Natural killer cell (primary cell): ENCODE data around the gene SLC8A1. TPM values are rescaled to one million over a fixed set of nuclear protein-coding genes. Genes with fewer than 3 reads are reported as not detected.

Source experiments
- ATAC-seq, 3 donors: fragments of 150-1000 bp in 2 of 3; fragments of 200-7000 bp in 1 of 3; cut with Tn5 transposase; 1 replicate in 1 of 3; 2 replicates in 2 of 3; pipeline ENCODE4 v1.10.0; 2021; ENCODE audit warnings: mild to moderate bottlenecking in 2 of 3, moderate library complexity in 2 of 3
- DNase-seq, 2 donors: peaks; one replicate each; pipeline versions ENCODE4 v3.0.0 to v3.0.0-alpha.2; 2013 to 2021; ENCODE audit warnings: mixed read lengths in 1 of 2
- H3K27ac ChIP-seq: one replicate; pipeline ENCODE4 v1.5.1; 2013; ENCODE audit warnings: mild to moderate bottlenecking, low read length
- H3K27me3 ChIP-seq: one replicate; pipeline ENCODE4 v1.6.1; 2013; ENCODE audit warnings: low read length; ENCODE audit not compliant: control insufficient read depth, insufficient read depth
- H3K36me3 ChIP-seq: one replicate; pipeline ENCODE4 v1.6.1; 2013; ENCODE audit warnings: low read length; ENCODE audit not compliant: control insufficient read depth, insufficient read depth
- H3K4me1 ChIP-seq: one replicate; pipeline ENCODE4 v1.6.1; 2013; ENCODE audit warnings: low read length; ENCODE audit not compliant: control insufficient read depth, insufficient read depth
- H3K4me3 ChIP-seq: one replicate; pipeline ENCODE4 v1.5.1; 2013; ENCODE audit warnings: low read length
- H3K9me3 ChIP-seq: one replicate; pipeline ENCODE4 v1.6.1; 2013; ENCODE audit warnings: low read length; ENCODE audit not compliant: control insufficient read depth, insufficient read depth
- H3K27ac Mint-ChIP-seq, 2 donors: one replicate each; pipeline ENCODE4 v1.8.0; 2022; ENCODE audit warnings: mild to moderate bottlenecking in 2 of 2, mixed read lengths in 2 of 2, moderate library complexity in 1 of 2
- H3K27me3 Mint-ChIP-seq, 2 donors: one replicate each; pipeline ENCODE4 v1.8.0; 2022; ENCODE audit warnings: low read depth in 2 of 2, mixed read lengths in 2 of 2
- H3K36me3 Mint-ChIP-seq: one replicate; pipeline ENCODE4 v1.8.0; 2022; ENCODE audit warnings: mixed read lengths
- H3K4me1 Mint-ChIP-seq, 2 donors: one replicate each; pipeline ENCODE4 v1.8.0; 2022; ENCODE audit warnings: mixed read lengths in 2 of 2
- H3K4me3 Mint-ChIP-seq: one replicate; pipeline ENCODE4 v1.8.0; 2022; ENCODE audit warnings: mild to moderate bottlenecking, moderate library complexity, mixed read lengths
- H3K9me3 Mint-ChIP-seq, 2 donors: one replicate each; pipeline ENCODE4 v1.8.0; 2022; ENCODE audit warnings: mixed read lengths in 2 of 2
- CTCF ChIP-seq: fragments of 200-600 bp; IDR thresholded peaks from one replicate; pipeline ENCODE4 v1.8.0; 2022; ENCODE audit warnings: antibody characterized with exemption
- WGBS: methylation state at CpG from one replicate; pipeline ENCODE4 v1.1.7; 2013; ENCODE audit warnings: missing lambda C conversion rate; ENCODE audit not compliant: insufficient coverage; 5-methylcytosine and 5-hydroxymethylcytosine counted together
- intact Hi-C: fragments of 100-400 bp; cut with micrococcal nuclease; formaldehyde crosslinking; loops from one replicate; pipeline ENCODE4 v1.14.2; 2022
- total RNA-seq, 4 donors: library from RNA; stranded (reverse); fragments of 120-200 nt in 1 of 4; gene quantifications; one replicate each; pipeline versions ENCODE4 v1.2.3 to v1.2.4, GENCODE V29; 2013 to 2022

The SLC8A1 gene
- total RNA-seq, 3 donors from 2014 or later (not counting 1 experiment from before 2014, with no cell fraction given) = 1.4 to 4.7 (median 3.6) TPM

- no peak overlapping the region for H3K27ac ChIP-seq
- no peaks in the 10 kb centered on the region for H3K36me3 ChIP-seq
- H3K27me3 ChIP-seq = no peaks in the 10 kb centered on the region
- peak overlapping the region; percentile 20 for H3K4me3 ChIP-seq
- Mint-ChIP-seq H3K27ac (peak overlapping the region in 1 of 2 donors; percentile 76), H3K36me3 (no peaks in the 10 kb centered on the region), H3K27me3 (no peaks in the 10 kb centered on the region), H3K4me3 (peak overlapping the region; percentile 76), H3K4me1 (peaks cover 14 to 16% of the 10 kb centered on the region in 2 donors), H3K9me3 (peaks cover 2% of the 10 kb centered on the region in 2 donors)
- no peaks in the 10 kb centered on the region for H3K4me1 ChIP-seq
- intact Hi-C loops = no loop called here
- ATAC-seq (peak in 1 of 3 donors; percentile 66), DNase-seq (peak in 1 of 2 donors; percentile 5)
- no peaks in the 10 kb centered on the region for H3K9me3 ChIP-seq
- TF ChIP-seq CTCF = no peak
- 71% methylated on average over 8 of the region's 11 CpGs for whole genome bisulfite sequencing
Observed at GRCh38 chr2:40488927-40489677, 37.2 kb upstream of the SLC8A1 start.

- WGBS = 55% methylated on average over 3 of the region's 4 CpGs
- Mint-ChIP-seq H3K9me3 (peaks cover 0 to 5% of the 10 kb centered on the region in 2 donors), H3K27me3 (no peaks in the 10 kb centered on the region), H3K36me3 (no peaks in the 10 kb centered on the region), H3K4me3 (no peak overlapping the region), H3K4me1 (peaks cover 14 to 16% of the 10 kb centered on the region in 2 donors), H3K27ac (no peak overlapping the region)
- DNase-seq (no peak), ATAC-seq (no peak)
- H3K27me3 ChIP-seq = no peaks in the 10 kb centered on the region
- no peak overlapping the region for H3K4me3 ChIP-seq
- no peak for TF ChIP-seq CTCF
- H3K9me3 ChIP-seq = no peaks in the 10 kb centered on the region
- intact Hi-C loops = no loop called here
- no peak overlapping the region for H3K27ac ChIP-seq
- no peaks in the 10 kb centered on the region for H3K36me3 ChIP-seq
- no peaks in the 10 kb centered on the region for H3K4me1 ChIP-seq
Observed at GRCh38 chr2:40488101-40488601, 36.3 kb upstream of the SLC8A1 start.

DNA sequence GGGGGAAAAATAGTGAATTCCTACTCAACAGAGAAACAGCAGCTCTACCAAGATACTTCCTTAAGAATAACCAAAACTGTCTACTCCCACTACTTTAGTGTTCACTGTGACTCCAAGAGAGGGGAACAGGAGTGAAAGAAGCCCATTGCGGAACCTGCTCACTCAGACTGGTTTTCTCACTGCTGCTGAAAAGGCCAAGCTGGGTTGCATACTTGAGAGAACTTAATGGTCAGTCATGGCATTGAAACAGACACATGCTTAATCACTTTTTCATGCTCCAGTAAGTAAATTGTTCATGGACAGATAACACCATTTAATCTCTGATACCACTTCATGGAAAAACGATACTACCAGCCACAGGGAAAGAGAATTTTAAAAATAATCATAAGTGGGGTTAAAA is 35.7 kb upstream of the SLC8A1 start:
- DNase-seq (no peak), ATAC-seq (no peak)
- Histone ChIP-seq H3K27me3 (no peaks in the 10 kb centered on the region), H3K4me3 (no peak overlapping the region), H3K9me3 (no peaks in the 10 kb centered on the region), H3K27ac (no peak overlapping the region), H3K4me1 (no peaks in the 10 kb centered on the region), H3K36me3 (no peaks in the 10 kb centered on the region)
- H3K36me3 Mint-ChIP-seq = no peaks in the 10 kb centered on the region
- H3K4me3 Mint-ChIP-seq = no peak overlapping the region
- 86% methylated on average over 1 of the region's 2 CpGs for WGBS
- peaks cover 0 to 5% of the 10 kb centered on the region in 2 donors for H3K9me3 Mint-ChIP-seq
- H3K4me1 Mint-ChIP-seq = peaks cover 14 to 16% of the 10 kb centered on the region in 2 donors
- H3K27me3 Mint-ChIP-seq = no peaks in the 10 kb centered on the region
- H3K27ac Mint-ChIP-seq = no peak overlapping the region
- intact Hi-C loops = no loop called here
- no peak for TF ChIP-seq CTCF
